ENCODE results near the gene ADAM12. TPM values are rescaled to one million over a fixed set of nuclear protein-coding genes. Genes with fewer than 3 reads are reported as not detected.

Gene ADAM12
- total and polyA plus RNA-seq, 2 experiments from 2014 or later, result 0.13 to 0.87 TPM

DNA sequence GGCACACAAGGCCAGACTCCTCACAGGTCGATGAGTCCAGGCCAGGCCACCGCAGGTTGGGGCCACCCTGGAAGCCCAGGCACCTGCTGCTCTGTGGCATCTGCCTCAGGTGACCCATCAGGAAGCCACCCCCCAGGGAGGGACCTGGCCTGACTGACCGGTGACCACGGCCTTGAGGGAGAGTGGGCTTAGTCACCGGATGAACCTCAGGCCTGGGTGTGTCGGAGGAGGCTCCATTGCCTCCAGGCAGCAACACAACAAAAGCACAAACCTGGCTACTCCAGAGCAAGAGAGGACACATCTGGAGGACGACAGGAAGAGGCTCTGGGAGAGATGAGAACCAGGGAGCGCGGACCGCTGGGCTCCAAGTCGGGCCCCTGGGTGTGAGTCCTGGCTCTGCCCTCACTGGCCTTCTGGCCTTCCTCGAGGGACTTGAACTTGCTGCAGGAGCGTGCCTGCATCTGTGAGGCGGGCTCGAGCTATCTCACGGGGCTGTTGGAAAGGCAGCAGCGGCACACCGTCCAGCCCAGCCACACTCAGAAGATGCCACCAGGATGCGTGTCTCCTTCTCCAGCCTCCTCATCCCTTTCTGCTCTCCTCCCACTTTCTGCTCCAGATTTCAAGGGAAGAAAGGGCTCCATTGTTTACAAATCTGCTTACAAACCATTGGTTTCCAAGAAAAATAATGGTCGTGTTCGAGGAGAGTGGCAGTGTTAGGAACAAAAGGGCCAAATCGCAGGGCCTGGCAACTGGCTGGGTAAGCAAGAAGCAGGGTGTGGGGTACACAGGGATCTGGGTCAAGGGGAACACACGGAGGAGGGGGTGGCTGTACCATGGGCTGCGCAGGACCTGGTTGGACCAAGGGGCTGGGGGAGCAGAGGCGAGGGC lies 152.9 kb downstream of the ADAM12 start:
- Mint-ChIP-seq H3K27me3 (ENCODE audit: insufficient read depth, low read depth, poor library complexity) (peaks cover 7% of the 10 kb centered on the region), H3K4me1 (0 out of 3 replicates have a peak, but pooled peaks cover 3% of the 10 kb centered on the region), H3K9me3 (no peaks in the 10 kb centered on the region), H3K27ac (no peak overlapping the region), H3K4me3 (no peak overlapping the region), H3K36me3 (ENCODE audit: low read depth) (no peaks in the 10 kb centered on the region)
- Histone ChIP-seq H3K79me2 (replicated peaks; ENCODE audit: insufficient read depth) (no peaks in the 10 kb centered on the region), H3K9me2 (ENCODE audit: insufficient read depth) (no peaks in the 10 kb centered on the region; the same call in 1 of the 2 replicates), H3K36me3 (ENCODE audit: insufficient read depth) (no peaks in the 10 kb centered on the region), H2AFZ (no peak overlapping the region), H3F3A (replicated peaks; ENCODE audit: low read depth) (no peaks in the 10 kb centered on the region), H4K20me1 (replicated peaks; ENCODE audit: insufficient read depth) (no peaks in the 10 kb centered on the region), H3K27ac (ENCODE audit: low read depth) (no peak overlapping the region), H3K27me3 (ENCODE audit: insufficient read depth) (no peaks in the 10 kb centered on the region), H3K4me2 (no peak overlapping the region), H3K4me1 (ENCODE audit: insufficient read depth) (no peaks in the 10 kb centered on the region), H3K4me3 (no peak overlapping the region)
- ATAC-seq (no peak), DNase-seq (ENCODE audit: low spot score) (no peak)
- TF ChIP-seq EZH2phosphoT487 (IDR thresholded peaks at IDR 0.05; ENCODE audit: unreplicated experiment), result no peak
- no peak for TF ChIP-seq CREB1 (CRISPR knock-in tag; IDR thresholded peaks at IDR 0.05; ENCODE audit: low read depth)
- TF ChIP-seq NANOG (IDR thresholded peaks at IDR 0.05; ENCODE audit: borderline replicate concordance), result no peak
- no peak for TF ChIP-seq POLR2AphosphoS5 (IDR thresholded peaks at IDR 0.05; ENCODE audit: low read depth)
- no peak for TF ChIP-seq CTCF (conservative IDR thresholded peaks at IDR 0.05; ENCODE audit: low read depth in 2 of 2)
- no peak for TF ChIP-seq JUNB (IDR thresholded peaks at IDR 0.05; ENCODE audit: unreplicated experiment)
- TF ChIP-seq EZH2 (IDR thresholded peaks at IDR 0.05; ENCODE audit: low read depth, unreplicated experiment), result no peak
- no peak for TF ChIP-seq REST (IDR thresholded peaks at IDR 0.05; ENCODE audit: unreplicated experiment)
- no peak for TF ChIP-seq ZNF331 (CRISPR knock-in tag; IDR thresholded peaks at IDR 0.05; ENCODE audit: low read depth)
- TF ChIP-seq, protein P1, sequence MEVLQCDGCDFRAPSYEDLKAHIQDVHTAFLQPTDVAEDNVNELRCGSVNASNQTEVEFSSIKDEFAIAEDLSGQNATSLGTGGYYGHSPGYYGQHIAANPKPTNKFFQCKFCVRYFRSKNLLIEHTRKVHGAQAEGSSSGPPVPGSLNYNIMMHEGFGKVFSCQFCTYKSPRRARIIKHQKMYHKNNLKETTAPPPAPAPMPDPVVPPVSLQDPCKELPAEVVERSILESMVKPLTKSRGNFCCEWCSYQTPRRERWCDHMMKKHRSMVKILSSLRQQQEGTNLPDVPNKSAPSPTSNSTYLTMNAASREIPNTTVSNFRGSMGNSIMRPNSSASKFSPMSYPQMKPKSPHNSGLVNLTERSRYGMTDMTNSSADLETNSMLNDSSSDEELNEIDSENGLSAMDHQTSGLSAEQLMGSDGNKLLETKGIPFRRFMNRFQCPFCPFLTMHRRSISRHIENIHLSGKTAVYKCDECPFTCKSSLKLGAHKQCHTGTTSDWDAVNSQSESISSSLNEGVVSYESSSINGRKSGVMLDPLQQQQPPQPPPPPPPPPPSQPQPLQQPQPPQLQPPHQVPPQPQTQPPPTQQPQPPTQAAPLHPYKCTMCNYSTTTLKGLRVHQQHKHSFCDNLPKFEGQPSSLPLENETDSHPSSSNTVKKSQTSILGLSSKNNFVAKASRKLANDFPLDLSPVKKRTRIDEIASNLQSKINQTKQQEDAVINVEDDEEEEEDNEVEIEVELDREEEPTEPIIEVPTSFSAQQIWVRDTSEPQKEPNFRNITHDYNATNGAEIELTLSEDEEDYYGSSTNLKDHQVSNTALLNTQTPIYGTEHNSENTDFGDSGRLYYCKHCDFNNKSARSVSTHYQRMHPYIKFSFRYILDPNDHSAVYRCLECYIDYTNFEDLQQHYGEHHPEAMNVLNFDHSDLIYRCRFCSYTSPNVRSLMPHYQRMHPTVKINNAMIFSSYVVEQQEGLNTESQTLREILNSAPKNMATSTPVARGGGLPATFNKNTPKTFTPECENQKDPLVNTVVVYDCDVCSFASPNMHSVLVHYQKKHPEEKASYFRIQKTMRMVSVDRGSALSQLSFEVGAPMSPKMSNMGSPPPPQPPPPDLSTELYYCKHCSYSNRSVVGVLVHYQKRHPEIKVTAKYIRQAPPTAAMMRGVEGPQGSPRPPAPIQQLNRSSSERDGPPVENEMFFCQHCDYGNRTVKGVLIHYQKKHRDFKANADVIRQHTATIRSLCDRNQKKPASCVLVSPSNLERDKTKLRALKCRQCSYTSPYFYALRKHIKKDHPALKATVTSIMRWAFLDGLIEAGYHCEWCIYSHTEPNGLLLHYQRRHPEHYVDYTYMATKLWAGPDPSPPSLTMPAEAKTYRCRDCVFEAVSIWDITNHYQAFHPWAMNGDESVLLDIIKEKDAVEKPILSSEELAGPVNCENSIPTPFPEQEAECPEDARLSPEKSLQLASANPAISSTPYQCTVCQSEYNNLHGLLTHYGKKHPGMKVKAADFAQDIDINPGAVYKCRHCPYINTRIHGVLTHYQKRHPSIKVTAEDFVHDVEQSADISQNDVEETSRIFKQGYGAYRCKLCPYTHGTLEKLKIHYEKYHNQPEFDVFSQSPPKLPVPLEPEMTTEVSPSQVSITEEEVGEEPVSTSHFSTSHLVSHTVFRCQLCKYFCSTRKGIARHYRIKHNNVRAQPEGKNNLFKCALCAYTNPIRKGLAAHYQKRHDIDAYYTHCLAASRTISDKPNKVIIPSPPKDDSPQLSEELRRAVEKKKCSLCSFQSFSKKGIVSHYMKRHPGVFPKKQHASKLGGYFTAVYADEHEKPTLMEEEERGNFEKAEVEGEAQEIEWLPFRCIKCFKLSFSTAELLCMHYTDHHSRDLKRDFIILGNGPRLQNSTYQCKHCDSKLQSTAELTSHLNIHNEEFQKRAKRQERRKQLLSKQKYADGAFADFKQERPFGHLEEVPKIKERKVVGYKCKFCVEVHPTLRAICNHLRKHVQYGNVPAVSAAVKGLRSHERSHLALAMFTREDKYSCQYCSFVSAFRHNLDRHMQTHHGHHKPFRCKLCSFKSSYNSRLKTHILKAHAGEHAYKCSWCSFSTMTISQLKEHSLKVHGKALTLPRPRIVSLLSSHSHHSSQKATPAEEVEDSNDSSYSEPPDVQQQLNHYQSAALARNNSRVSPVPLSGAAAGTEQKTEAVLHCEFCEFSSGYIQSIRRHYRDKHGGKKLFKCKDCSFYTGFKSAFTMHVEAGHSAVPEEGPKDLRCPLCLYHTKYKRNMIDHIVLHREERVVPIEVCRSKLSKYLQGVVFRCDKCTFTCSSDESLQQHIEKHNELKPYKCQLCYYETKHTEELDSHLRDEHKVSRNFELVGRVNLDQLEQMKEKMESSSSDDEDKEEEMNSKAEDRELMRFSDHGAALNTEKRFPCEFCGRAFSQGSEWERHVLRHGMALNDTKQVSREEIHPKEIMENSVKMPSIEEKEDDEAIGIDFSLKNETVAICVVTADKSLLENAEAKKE (CRISPR knock-in tag; IDR thresholded peaks at IDR 0.05), result no peak
- no peak for TF ChIP-seq ZNF114 (CRISPR knock-in tag; IDR thresholded peaks at IDR 0.05)
- no peak for TF ChIP-seq STAT1 (IDR thresholded peaks at IDR 0.05; ENCODE audit: unreplicated experiment)
- TF ChIP-seq, protein P2, sequence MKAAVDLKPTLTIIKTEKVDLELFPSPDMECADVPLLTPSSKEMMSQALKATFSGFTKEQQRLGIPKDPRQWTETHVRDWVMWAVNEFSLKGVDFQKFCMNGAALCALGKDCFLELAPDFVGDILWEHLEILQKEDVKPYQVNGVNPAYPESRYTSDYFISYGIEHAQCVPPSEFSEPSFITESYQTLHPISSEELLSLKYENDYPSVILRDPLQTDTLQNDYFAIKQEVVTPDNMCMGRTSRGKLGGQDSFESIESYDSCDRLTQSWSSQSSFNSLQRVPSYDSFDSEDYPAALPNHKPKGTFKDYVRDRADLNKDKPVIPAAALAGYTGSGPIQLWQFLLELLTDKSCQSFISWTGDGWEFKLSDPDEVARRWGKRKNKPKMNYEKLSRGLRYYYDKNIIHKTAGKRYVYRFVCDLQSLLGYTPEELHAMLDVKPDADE (IDR thresholded peaks at IDR 0.05), result no peak
